ENCODE data around the gene BLOC1S1. TPM values are rescaled to one million over a fixed set of nuclear protein-coding genes. Genes with fewer than 3 reads are reported as not detected.

Gene BLOC1S1
- polyA plus RNA-seq, 1 donor (not counting 4 experiments of a cell fraction or from before 2014, with no cell fraction given) = 62.5 TPM

GRCh38 chr12:55718015-55718414 is 2.2 kb downstream of the BLOC1S1 start:
- H3K79me2 ChIP-seq (ENCODE audit: control insufficient read depth, insufficient read depth, low read length) = no peaks in the 10 kb centered on the region
- no peak overlapping the region for H2AFZ ChIP-seq (ENCODE audit: control insufficient read depth, low read length)
- H3K4me2 ChIP-seq (ENCODE audit: control insufficient read depth, extremely low read depth, insufficient read depth, low read depth, low read length) = peak overlapping the region; percentile 71
- TF ChIP-seq EZH2 (IDR thresholded peaks at IDR 0.05; ENCODE audit: low read length) (no peak), CTCF (optimal IDR thresholded peaks at IDR 0.05 in 1 of 3, IDR thresholded peaks at IDR 0.05 in 1 of 3, conservative IDR thresholded peaks at IDR 0.05 in 1 of 3; ENCODE audit: extremely low read depth in 1 of 3, insufficient read depth in 2 of 3, low read length in 3 of 3) (no peak)
- DNase-seq (ENCODE audit: low read depth, low spot score) (no peak), FAIRE-seq (no peak)
- dilution Hi-C loops (cut with MboI; ENCODE audit: extremely low pct_ligation_motif_present, low sequenced_read_pairs) = no loop called here
- no peak overlapping the region for H3K4me3 ChIP-seq (ENCODE audit: control insufficient read depth in 2 of 3, extremely low read depth in 1 of 3, insufficient read depth in 2 of 3, low read depth in 1 of 3, low read length in 3 of 3)
- no peaks in the 10 kb centered on the region for H3K36me3 ChIP-seq (ENCODE audit: control insufficient read depth in 2 of 2, extremely low read depth in 1 of 2, insufficient read depth in 2 of 2, low read length in 2 of 2)
- no peaks in the 10 kb centered on the region for H3K27me3 ChIP-seq (ENCODE audit: control insufficient read depth, extremely low read depth, insufficient read depth, low read length)
- no peaks in the 10 kb centered on the region for H3K9me1 ChIP-seq (ENCODE audit: control insufficient read depth, extremely low read depth, insufficient read depth, low read length)
- no peaks in the 10 kb centered on the region for H4K20me1 ChIP-seq (ENCODE audit: control insufficient read depth, extremely low read depth, insufficient read depth, low read length)
- peaks cover 41% of the 10 kb centered on the region for H3K4me1 ChIP-seq (ENCODE audit: control insufficient read depth, extremely low read depth, insufficient read depth, low read length)
- H3K9me3 ChIP-seq (ENCODE audit: control insufficient read depth, low read depth, low read length) = no peaks in the 10 kb centered on the region
- H3K27ac ChIP-seq (ENCODE audit: control insufficient read depth, insufficient read depth, low read length) = no peak overlapping the region
- H3K9ac ChIP-seq (ENCODE audit: control insufficient read depth, extremely low read depth, insufficient read depth, low read length) = no peak overlapping the region

GRCh38 chr12:55718624-55719275 is 2.9 kb downstream of the BLOC1S1 start:
- TF ChIP-seq EZH2 (IDR thresholded peaks at IDR 0.05; ENCODE audit: low read length) (no peak), CTCF (optimal IDR thresholded peaks at IDR 0.05 in 1 of 3, IDR thresholded peaks at IDR 0.05 in 1 of 3, conservative IDR thresholded peaks at IDR 0.05 in 1 of 3; ENCODE audit: extremely low read depth in 1 of 3, insufficient read depth in 2 of 3, low read length in 3 of 3) (no peak)
- no peak overlapping the region for H3K9ac ChIP-seq (ENCODE audit: control insufficient read depth, extremely low read depth, insufficient read depth, low read length)
- H3K4me2 ChIP-seq (ENCODE audit: control insufficient read depth, extremely low read depth, insufficient read depth, low read depth, low read length) = no peak overlapping the region
- peaks cover 38% of the 10 kb centered on the region for H3K4me1 ChIP-seq (ENCODE audit: control insufficient read depth, extremely low read depth, insufficient read depth, low read length)
- H3K9me1 ChIP-seq (ENCODE audit: control insufficient read depth, extremely low read depth, insufficient read depth, low read length) = no peaks in the 10 kb centered on the region
- no peaks in the 10 kb centered on the region for H3K9me3 ChIP-seq (ENCODE audit: control insufficient read depth, low read depth, low read length)
- dilution Hi-C loops (cut with MboI; ENCODE audit: extremely low pct_ligation_motif_present, low sequenced_read_pairs) = no loop called here
- no peaks in the 10 kb centered on the region for H3K27me3 ChIP-seq (ENCODE audit: control insufficient read depth, extremely low read depth, insufficient read depth, low read length)
- peaks cover 0 to 3% of the 10 kb centered on the region in 2 experiments for H3K36me3 ChIP-seq (ENCODE audit: control insufficient read depth in 2 of 2, extremely low read depth in 1 of 2, insufficient read depth in 2 of 2, low read length in 2 of 2)
- no peak for DNase-seq (ENCODE audit: low read depth, low spot score)
- no peak overlapping the region for H3K4me3 ChIP-seq (ENCODE audit: control insufficient read depth in 2 of 3, extremely low read depth in 1 of 3, insufficient read depth in 2 of 3, low read depth in 1 of 3, low read length in 3 of 3)
- H3K79me2 ChIP-seq (ENCODE audit: control insufficient read depth, insufficient read depth, low read length) = no peaks in the 10 kb centered on the region
- H2AFZ ChIP-seq (ENCODE audit: control insufficient read depth, low read length) = no peak overlapping the region
- FAIRE-seq = no peak
- H3K27ac ChIP-seq (ENCODE audit: control insufficient read depth, insufficient read depth, low read length) = no peak overlapping the region
- H4K20me1 ChIP-seq (ENCODE audit: control insufficient read depth, extremely low read depth, insufficient read depth, low read length) = no peaks in the 10 kb centered on the region

Data from keratinocyte (primary cell).